ENCODE results near the gene OLFM2.

Gene OLFM2

GRCh38 chr19:9857076-9857721, 79.1 kb downstream of the OLFM2 start:
- Histone ChIP-seq H3K79me2 (no peaks in the 10 kb centered on the region), H3K4me3 (ENCODE audit: low read depth, low read length) (no peak overlapping the region), H3K4me1 (no peaks in the 10 kb centered on the region), H3K27ac (no peak overlapping the region), H3K27me3 (ENCODE audit: control insufficient read depth, insufficient read depth, low read length) (no peaks in the 10 kb centered on the region), H2AFZ (no peak overlapping the region), H3K36me3 (ENCODE audit: control insufficient read depth, insufficient read depth, low read length) (no peaks in the 10 kb centered on the region), H3K9ac (no peak overlapping the region), H3K4me2 (ENCODE audit: low read length) (no peak overlapping the region), H3K9me3 (ENCODE audit: control insufficient read depth, low read length) (no peaks in the 10 kb centered on the region)
- no peak for TF ChIP-seq CTCF (IDR thresholded peaks at IDR 0.05)

GRCh38 chr19:9856609-9857008, 79.7 kb downstream of the OLFM2 start:
- Histone ChIP-seq H3K27me3 (ENCODE audit: control insufficient read depth, insufficient read depth, low read length) (no peaks in the 10 kb centered on the region), H3K36me3 (ENCODE audit: control insufficient read depth, insufficient read depth, low read length) (no peaks in the 10 kb centered on the region), H3K9ac (no peak overlapping the region), H3K4me1 (no peaks in the 10 kb centered on the region), H3K27ac (no peak overlapping the region), H2AFZ (no peak overlapping the region), H3K4me2 (ENCODE audit: low read length) (no peak overlapping the region), H3K9me3 (ENCODE audit: control insufficient read depth, low read length) (no peaks in the 10 kb centered on the region), H3K4me3 (ENCODE audit: low read depth, low read length) (no peak overlapping the region), H3K79me2 (no peaks in the 10 kb centered on the region)
- TF ChIP-seq CTCF (IDR thresholded peaks at IDR 0.05) = no peak

DNA sequence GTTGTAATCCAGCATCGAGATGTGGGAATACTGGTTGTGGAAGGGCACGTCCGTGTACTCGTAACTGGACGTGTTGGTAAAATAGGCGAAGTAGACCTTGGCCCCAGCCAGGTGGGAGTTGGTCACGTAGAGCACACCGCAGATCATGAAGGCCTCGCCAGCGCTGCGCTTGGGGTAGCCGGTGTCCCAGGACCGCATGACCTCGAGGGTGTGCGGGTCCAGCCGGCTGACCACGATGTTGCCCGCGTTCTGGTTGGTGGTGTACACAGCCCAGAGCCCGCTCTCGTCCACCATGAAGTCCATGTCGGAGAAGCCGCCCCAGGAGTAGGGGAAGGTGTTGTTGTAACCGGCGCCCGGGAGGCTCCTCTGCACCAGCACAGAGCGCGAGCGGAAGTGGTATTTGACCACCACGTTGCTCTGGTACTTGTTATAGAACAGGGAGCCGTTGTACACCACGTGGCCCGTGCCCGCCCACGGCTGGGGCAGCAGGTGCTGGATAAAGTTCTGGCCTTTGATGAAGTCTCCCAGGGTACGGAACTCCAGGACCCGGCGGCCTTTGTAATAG, 82.0 kb downstream of the OLFM2 start:
- TF ChIP-seq CTCF (IDR thresholded peaks at IDR 0.05) = no peak
- H3K4me3 ChIP-seq (ENCODE audit: low read depth, low read length) = no peak overlapping the region
- no peaks in the 10 kb centered on the region for H3K36me3 ChIP-seq (ENCODE audit: control insufficient read depth, insufficient read depth, low read length)
- H3K27ac ChIP-seq = no peak overlapping the region
- no peaks in the 10 kb centered on the region for H3K27me3 ChIP-seq (ENCODE audit: control insufficient read depth, insufficient read depth, low read length)
- no peaks in the 10 kb centered on the region for H3K79me2 ChIP-seq
- no peaks in the 10 kb centered on the region for H3K4me1 ChIP-seq
- H3K9ac ChIP-seq = no peak overlapping the region
- H3K9me3 ChIP-seq (ENCODE audit: control insufficient read depth, low read length) = no peaks in the 10 kb centered on the region
- H2AFZ ChIP-seq = no peak overlapping the region
- no peak overlapping the region for H3K4me2 ChIP-seq (ENCODE audit: low read length)

- Histone ChIP-seq H2AFZ (no peak overlapping the region), H3K9me3 (ENCODE audit: control insufficient read depth, low read length) (no peaks in the 10 kb centered on the region), H3K36me3 (ENCODE audit: control insufficient read depth, insufficient read depth, low read length) (no peaks in the 10 kb centered on the region), H3K9ac (no peak overlapping the region), H3K27me3 (ENCODE audit: control insufficient read depth, insufficient read depth, low read length) (no peaks in the 10 kb centered on the region), H3K4me2 (ENCODE audit: low read length) (no peak overlapping the region), H3K4me1 (no peaks in the 10 kb centered on the region), H3K4me3 (ENCODE audit: low read depth, low read length) (no peak overlapping the region), H3K27ac (no peak overlapping the region), H3K79me2 (peaks cover 5% of the 10 kb centered on the region)
- no peak for TF ChIP-seq CTCF (IDR thresholded peaks at IDR 0.05)
Measured at GRCh38 chr19:9850235-9850959, 85.9 kb downstream of the OLFM2 start.

All from parathyroid adenoma (tissue), 2 donors.